ENCODE measurements around the gene FSTL4.

FSTL4 gene

DNA sequence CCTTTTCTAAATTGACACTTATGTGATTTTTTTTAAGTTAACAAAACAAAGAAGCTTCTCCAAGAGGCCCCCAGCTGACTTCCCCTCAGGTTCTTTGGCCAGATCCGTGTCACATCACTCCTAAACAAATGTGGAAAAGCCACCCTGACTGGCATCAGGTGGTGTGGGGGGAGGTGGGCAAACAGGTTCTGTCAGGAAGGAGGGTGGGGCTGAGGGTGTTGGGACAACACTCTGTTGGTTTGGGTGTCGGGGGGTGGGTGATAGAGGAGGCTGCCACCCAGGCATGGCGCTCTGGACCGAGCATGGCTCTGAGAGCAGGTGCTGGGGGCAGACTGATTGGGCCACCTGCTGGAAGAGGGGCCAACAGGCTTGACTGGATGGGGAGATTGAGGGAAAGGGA lies 349.7 kb downstream of the FSTL4 start:
- no peaks in the 10 kb centered on the region for H3K27me3 ChIP-seq (ENCODE audit: insufficient read depth, low read length, poor library complexity)
- H3K4me3 ChIP-seq (ENCODE audit: low read depth in 1 of 2, low read length in 2 of 2), result no peak overlapping the region
- TF ChIP-seq, protein P1, sequence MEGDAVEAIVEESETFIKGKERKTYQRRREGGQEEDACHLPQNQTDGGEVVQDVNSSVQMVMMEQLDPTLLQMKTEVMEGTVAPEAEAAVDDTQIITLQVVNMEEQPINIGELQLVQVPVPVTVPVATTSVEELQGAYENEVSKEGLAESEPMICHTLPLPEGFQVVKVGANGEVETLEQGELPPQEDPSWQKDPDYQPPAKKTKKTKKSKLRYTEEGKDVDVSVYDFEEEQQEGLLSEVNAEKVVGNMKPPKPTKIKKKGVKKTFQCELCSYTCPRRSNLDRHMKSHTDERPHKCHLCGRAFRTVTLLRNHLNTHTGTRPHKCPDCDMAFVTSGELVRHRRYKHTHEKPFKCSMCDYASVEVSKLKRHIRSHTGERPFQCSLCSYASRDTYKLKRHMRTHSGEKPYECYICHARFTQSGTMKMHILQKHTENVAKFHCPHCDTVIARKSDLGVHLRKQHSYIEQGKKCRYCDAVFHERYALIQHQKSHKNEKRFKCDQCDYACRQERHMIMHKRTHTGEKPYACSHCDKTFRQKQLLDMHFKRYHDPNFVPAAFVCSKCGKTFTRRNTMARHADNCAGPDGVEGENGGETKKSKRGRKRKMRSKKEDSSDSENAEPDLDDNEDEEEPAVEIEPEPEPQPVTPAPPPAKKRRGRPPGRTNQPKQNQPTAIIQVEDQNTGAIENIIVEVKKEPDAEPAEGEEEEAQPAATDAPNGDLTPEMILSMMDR (IDR thresholded peaks at IDR 0.05; ENCODE audit: borderline replicate concordance, extremely low read depth, low read length, poor library complexity, severe bottlenecking), result no peak
- no peak for TF ChIP-seq EZH2 (IDR thresholded peaks at IDR 0.05; ENCODE audit: borderline replicate concordance, low read depth, low read length, severe bottlenecking)
- no peak overlapping the region for H3K9ac ChIP-seq (ENCODE audit: low read depth, low read length)
- no peaks in the 10 kb centered on the region for H3K36me3 ChIP-seq (ENCODE audit: insufficient read depth, low read length)
- H2AFZ ChIP-seq (ENCODE audit: low read depth, low read length), result no peak overlapping the region
- no peak for DNase-seq
- 0 out of 2 replicates have a peak, but pooled peaks cover 8% of the 10 kb centered on the region for H4K20me1 ChIP-seq (ENCODE audit: insufficient read depth, low read length)
- no peak overlapping the region for H3K4me2 ChIP-seq (ENCODE audit: insufficient read depth, low read length)
- no peaks in the 10 kb centered on the region for H3K79me2 ChIP-seq (ENCODE audit: insufficient read depth, low read length)
- H3K27ac ChIP-seq (ENCODE audit: low read length), result no peak overlapping the region
- H3K4me1 ChIP-seq (ENCODE audit: insufficient read depth, low read length), result peaks cover 34% of the 10 kb centered on the region
- H3K9me3 ChIP-seq (ENCODE audit: insufficient read depth, low read length, severe bottlenecking), result no peaks in the 10 kb centered on the region
- ATAC-seq (ENCODE audit: insufficient read depth, low read depth), result no peak

DNA sequence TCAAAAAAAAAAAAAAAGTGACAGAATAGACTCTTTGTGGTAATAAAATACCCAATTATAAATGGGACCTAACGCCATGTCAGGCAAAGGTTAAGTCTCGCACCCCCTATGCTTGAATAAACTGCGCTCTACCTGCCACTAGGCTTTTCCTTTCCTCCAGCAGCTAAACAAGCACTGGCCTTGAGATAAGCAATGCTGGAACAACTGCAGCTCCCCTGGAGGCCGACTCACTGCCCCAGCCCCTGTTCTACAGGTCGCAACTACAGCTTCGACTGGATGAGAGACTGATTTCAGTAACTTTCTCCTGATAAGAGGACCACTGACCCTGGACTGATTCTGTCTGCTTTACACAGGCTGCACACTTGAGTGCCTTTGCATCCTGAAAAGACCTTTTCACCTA lies 350.3 kb downstream of the FSTL4 start:
- Histone ChIP-seq H3K9me3 (ENCODE audit: insufficient read depth, low read length, severe bottlenecking) (no peaks in the 10 kb centered on the region), H3K27ac (ENCODE audit: low read length) (no peak overlapping the region), H3K4me3 (ENCODE audit: low read depth in 1 of 2, low read length in 2 of 2) (no peak overlapping the region), H3K79me2 (ENCODE audit: insufficient read depth, low read length) (no peaks in the 10 kb centered on the region), H3K9ac (ENCODE audit: low read depth, low read length) (no peak overlapping the region), H2AFZ (ENCODE audit: low read depth, low read length) (no peak overlapping the region), H3K27me3 (ENCODE audit: insufficient read depth, low read length, poor library complexity) (no peaks in the 10 kb centered on the region), H4K20me1 (ENCODE audit: insufficient read depth, low read length) (0 out of 2 replicates have a peak, but pooled peaks cover 8% of the 10 kb centered on the region), H3K4me1 (ENCODE audit: insufficient read depth, low read length) (peaks cover 41% of the 10 kb centered on the region), H3K4me2 (ENCODE audit: insufficient read depth, low read length) (no peak overlapping the region), H3K36me3 (ENCODE audit: insufficient read depth, low read length) (no peaks in the 10 kb centered on the region)
- TF ChIP-seq EZH2 (IDR thresholded peaks at IDR 0.05; ENCODE audit: borderline replicate concordance, low read depth, low read length, severe bottlenecking), result no peak
- TF ChIP-seq, protein P1 (IDR thresholded peaks at IDR 0.05; ENCODE audit: borderline replicate concordance, extremely low read depth, low read length, poor library complexity, severe bottlenecking), result no peak
- no peak for ATAC-seq (ENCODE audit: insufficient read depth, low read depth)
- no peak for DNase-seq

DNA sequence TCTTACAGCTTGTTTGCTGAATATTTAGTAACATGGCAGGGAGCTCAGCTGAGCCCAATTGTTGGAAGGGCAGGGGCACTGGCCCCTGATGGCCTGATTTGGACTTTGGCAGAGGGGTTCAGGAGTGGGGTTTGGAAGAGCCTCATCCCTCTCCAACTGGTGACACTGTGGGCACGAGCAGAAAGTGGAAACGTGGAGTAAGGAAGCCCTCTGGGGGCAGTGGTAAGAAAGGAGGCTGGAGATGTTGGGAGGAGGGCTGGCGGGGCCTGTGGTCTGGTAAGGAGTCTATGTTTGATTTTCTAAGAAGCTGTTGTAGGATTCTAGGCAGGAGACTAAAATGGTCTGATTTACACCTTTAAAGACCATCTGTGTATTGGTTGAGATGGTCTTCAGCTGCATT lies 351.6 kb downstream of the FSTL4 start:
- Histone ChIP-seq H2AFZ (ENCODE audit: low read depth, low read length) (no peak overlapping the region), H3K4me2 (ENCODE audit: insufficient read depth, low read length) (no peak overlapping the region), H4K20me1 (ENCODE audit: insufficient read depth, low read length) (0 out of 2 replicates have a peak, but pooled peaks cover 2% of the 10 kb centered on the region), H3K79me2 (ENCODE audit: insufficient read depth, low read length) (no peaks in the 10 kb centered on the region), H3K9me3 (ENCODE audit: insufficient read depth, low read length, severe bottlenecking) (no peaks in the 10 kb centered on the region), H3K4me3 (ENCODE audit: low read depth in 1 of 2, low read length in 2 of 2) (no peak overlapping the region), H3K4me1 (ENCODE audit: insufficient read depth, low read length) (peaks cover 54% of the 10 kb centered on the region), H3K36me3 (ENCODE audit: insufficient read depth, low read length) (no peaks in the 10 kb centered on the region), H3K9ac (ENCODE audit: low read depth, low read length) (no peak overlapping the region), H3K27me3 (ENCODE audit: insufficient read depth, low read length, poor library complexity) (no peaks in the 10 kb centered on the region), H3K27ac (ENCODE audit: low read length) (no peak overlapping the region)
- peak; percentile 39 for DNase-seq
- TF ChIP-seq, protein P1 (IDR thresholded peaks at IDR 0.05; ENCODE audit: borderline replicate concordance, extremely low read depth, low read length, poor library complexity, severe bottlenecking), result peak; percentile 45
- no peak for TF ChIP-seq EZH2 (IDR thresholded peaks at IDR 0.05; ENCODE audit: borderline replicate concordance, low read depth, low read length, severe bottlenecking)
- ATAC-seq (ENCODE audit: insufficient read depth, low read depth), result no peak
